CD14-positive monocyte (primary cell): ENCODE data around the gene XKR7. TPM values are rescaled to one million over a fixed set of nuclear protein-coding genes. Genes with fewer than 3 reads are reported as not detected.

Source experiments
- DNase-seq, 3 donors: peaks; one replicate each; pipeline ENCODE4 v3.0.0-alpha.2; 2011 to 2022
- H2AFZ ChIP-seq: 2 replicates; pipeline ENCODE4 v1.6.0; 2012; ENCODE audit warnings: mild to moderate bottlenecking, low read depth, low read length, inconsistent platforms; ENCODE audit not compliant: insufficient read depth, poor library complexity, severe bottlenecking
- H3K27ac ChIP-seq, 2 donors: 1 replicate in 1 of 2; 2 replicates in 1 of 2; pipeline ENCODE4 v1.5.1; 2012 to 2013; ENCODE audit warnings: low read length in 2 of 2, control low read depth in 1 of 2, inconsistent platforms in 1 of 2, low read depth in 1 of 2, mild to moderate bottlenecking in 1 of 2
- H3K27me3 ChIP-seq, 2 donors: one replicate each; pipeline versions ENCODE4 v1.6.0 to v1.6.1; 2011 to 2013; ENCODE audit warnings: low read length in 2 of 2; ENCODE audit not compliant: control insufficient read depth in 2 of 2, insufficient read depth in 2 of 2
- H3K36me3 ChIP-seq, 2 donors: replicated peaks in 1 of 2; 1 replicate in 1 of 2; 2 replicates in 1 of 2; pipeline versions ENCODE4 v1.5.1 to v1.6.1; 2012 to 2013; ENCODE audit warnings: low read length in 2 of 2, control low read depth in 1 of 2, inconsistent platforms in 1 of 2, mild to moderate bottlenecking in 1 of 2; ENCODE audit not compliant: insufficient read depth in 2 of 2, control insufficient read depth in 1 of 2
- H3K4me1 ChIP-seq, 2 donors: 1 replicate in 1 of 2; 2 replicates in 1 of 2; pipeline versions ENCODE4 v1.5.1 to v1.6.1; 2012 to 2013; ENCODE audit warnings: low read length in 2 of 2, control low read depth in 1 of 2, inconsistent platforms in 1 of 2, mild to moderate bottlenecking in 1 of 2, moderate library complexity in 1 of 2; ENCODE audit not compliant: insufficient read depth in 2 of 2, control insufficient read depth in 1 of 2
- H3K4me2 ChIP-seq: replicated peaks from 2 replicates; pipeline ENCODE3; 2012; ENCODE audit warnings: low read length, moderate library complexity, mild to moderate bottlenecking; ENCODE audit not compliant: poor library complexity, severe bottlenecking; ENCODE audit errors: extremely low read depth
- H3K4me3 ChIP-seq, 3 experiments: fragments of 200-600 bp in 1 of 3; sonication (generic) in 1 of 3; replicated peaks in 1 of 3; 1 replicate in 2 of 3; 2 replicates in 1 of 3; pipeline ENCODE4 v1.5.1; 2011 to 2013; ENCODE audit warnings: low read length in 3 of 3, mild to moderate bottlenecking in 3 of 3, control low read depth in 2 of 3, low read depth in 2 of 3, inconsistent platforms in 1 of 3, moderate library complexity in 1 of 3
- H3K79me2 ChIP-seq: 2 replicates; pipeline ENCODE4 v1.6.0; 2012; ENCODE audit warnings: mild to moderate bottlenecking, control low read depth, inconsistent platforms, low read length, moderate library complexity; ENCODE audit not compliant: insufficient read depth
- H3K9ac ChIP-seq: 2 replicates; pipeline ENCODE4 v1.6.0; 2017; ENCODE audit warnings: low read length, mild to moderate bottlenecking; ENCODE audit not compliant: insufficient read depth, poor library complexity, severe bottlenecking
- H3K9me3 ChIP-seq, 2 donors: replicated peaks in 1 of 2; 1 replicate in 1 of 2; 2 replicates in 1 of 2; pipeline versions ENCODE4 v1.5.1 to v1.6.1; 2012 to 2013; ENCODE audit warnings: low read length in 2 of 2, control low read depth in 1 of 2; ENCODE audit not compliant: control insufficient read depth in 1 of 2, insufficient read depth in 1 of 2
- H4K20me1 ChIP-seq: 2 replicates; pipeline ENCODE4 v1.6.0; 2012; ENCODE audit warnings: mild to moderate bottlenecking, low read length, control low read depth, moderate library complexity; ENCODE audit not compliant: insufficient read depth
- H3K27ac Mint-ChIP-seq, 7 donors: one replicate each; pipeline ENCODE4 v1.8.0; 2020; ENCODE audit warnings: mild to moderate bottlenecking in 7 of 7, mixed read lengths in 7 of 7, moderate library complexity in 6 of 7, inconsistent platforms in 2 of 7
- H3K27me3 Mint-ChIP-seq, 3 donors: one replicate each; pipeline ENCODE4 v1.8.0; 2021 to 2022; ENCODE audit warnings: low read depth in 3 of 3, mild to moderate bottlenecking in 3 of 3, mixed read lengths in 3 of 3, moderate library complexity in 3 of 3, inconsistent platforms in 1 of 3
- H3K36me3 Mint-ChIP-seq, 2 donors: one replicate each; pipeline ENCODE4 v1.8.0; 2020; ENCODE audit warnings: mixed read lengths in 2 of 2, inconsistent platforms in 1 of 2, mild to moderate bottlenecking in 1 of 2
- H3K4me1 Mint-ChIP-seq: one replicate; pipeline ENCODE4 v1.8.0; 2020; ENCODE audit warnings: mild to moderate bottlenecking, mixed read lengths
- H3K4me3 Mint-ChIP-seq, 2 donors: one replicate each; pipeline ENCODE4 v1.8.0; 2020; ENCODE audit warnings: mild to moderate bottlenecking in 2 of 2, mixed read lengths in 2 of 2, moderate library complexity in 1 of 2
- H3K9me3 Mint-ChIP-seq, 7 donors: one replicate each; pipeline ENCODE4 v1.8.0; 2020 to 2022; ENCODE audit warnings: mixed read lengths in 7 of 7, mild to moderate bottlenecking in 6 of 7, moderate library complexity in 6 of 7, inconsistent platforms in 2 of 7
- CTCF ChIP-seq: fragments of 200-600 bp; IDR thresholded peaks from one replicate; pipeline ENCODE4 v1.8.0; 2022; ENCODE audit warnings: antibody characterized with exemption, mild to moderate bottlenecking
- WGBS: methylation state at CpG from one replicate; pipeline ENCODE4 v1.1.5; 2013; ENCODE audit warnings: missing lambda C conversion rate; ENCODE audit not compliant: insufficient coverage; 5-methylcytosine and 5-hydroxymethylcytosine counted together
- intact Hi-C, 2 donors: fragments of 100-400 bp; cut with micrococcal nuclease; formaldehyde crosslinking; loops; one replicate each; pipeline versions ENCODE4 v1.15.0 to v1.15.1; 2023
- polyA plus RNA-seq, 3 donors: library from polyadenylated mRNA; depleted of rRNA in 1 of 3; unstranded in 2 of 3; stranded (reverse) in 1 of 3; fragments of 300-500 nt in 2 of 3; fragments of >200 nt in 1 of 3; fragmentation: Illumina TruSeq in 2 of 3; gene quantifications; 1 replicate in 2 of 3; 2 replicates in 1 of 3; pipeline ENCODE4 v1.2.3, GENCODE V29; 2012 to 2021

Gene XKR7
- polyA plus RNA-seq, 3 donors, result 0.02 to 0.43 TPM; not detected in 1

GRCh38 chr20:31968291-31969126, 558 bp downstream of the XKR7 start:
- Histone ChIP-seq H3K36me3 (no peaks in the 10 kb centered on the region), H3K27me3 (peaks cover 15 to 27% of the 10 kb centered on the region in 2 donors), H3K4me1 (peaks cover 8% of the 10 kb centered on the region in 2 donors), H3K4me3 (peak overlapping the region; percentile 28 to 69 (median 41)), H3K27ac (no peak overlapping the region), H3K79me2 (no peaks in the 10 kb centered on the region), H3K9ac (no peak overlapping the region), H3K4me2 (peak overlapping the region; percentile 77), H3K9me3 (no peaks in the 10 kb centered on the region), H4K20me1 (no peaks in the 10 kb centered on the region), H2AFZ (no peak overlapping the region)
- Mint-ChIP-seq H3K36me3 (no peaks in the 10 kb centered on the region), H3K4me3 (peak overlapping the region; percentile 85 to 97), H3K4me1 (peaks cover 12% of the 10 kb centered on the region), H3K27ac (no peak overlapping the region), H3K9me3 (peaks cover 0 to 4% (median 0%) of the 10 kb centered on the region in 7 donors), H3K27me3 (peaks cover 28 to 39% (median 32%) of the 10 kb centered on the region in 3 donors)
- no peak for TF ChIP-seq CTCF
- peak; percentile 62 to 65 (median 64) for DNase-seq
- intact Hi-C loops, result loop anchor here in 1 of 2 donors (10.0 kb wide), 1 partner anchor 126 kb away; no protein-coding TSS in a partner anchor
- 2% methylated on average over 42 of the region's 57 CpGs for WGBS

GRCh38 chr20:31969991-31970390, 2.0 kb downstream of the XKR7 start:
- no peak for TF ChIP-seq CTCF
- no peaks in the 10 kb centered on the region for H3K9me3 ChIP-seq
- intact Hi-C loops, result loop anchor here in 1 of 2 donors (10.0 kb wide), 1 partner anchor 125 kb away; no protein-coding TSS in a partner anchor

More at GRCh38 chr20:31969991-31970390, 2.0 kb downstream of the XKR7 start:
- H3K79me2 ChIP-seq, result no peaks in the 10 kb centered on the region
- peaks cover 8% of the 10 kb centered on the region in 2 donors for H3K4me1 ChIP-seq
- Mint-ChIP-seq H3K27ac (no peak overlapping the region), H3K4me3 (peak overlapping the region in 1 of 2 donors; percentile 78), H3K27me3 (peaks cover 27 to 36% (median 28%) of the 10 kb centered on the region in 3 donors), H3K36me3 (no peaks in the 10 kb centered on the region), H3K4me1 (peaks cover 12% of the 10 kb centered on the region), H3K9me3 (peaks cover 0 to 4% (median 0%) of the 10 kb centered on the region in 7 donors)
- no peak for DNase-seq
- no peak overlapping the region for H3K4me2 ChIP-seq
- peaks cover 15 to 27% of the 10 kb centered on the region in 2 donors for H3K27me3 ChIP-seq
- no peaks in the 10 kb centered on the region for H3K36me3 ChIP-seq
- no peak overlapping the region for H3K4me3 ChIP-seq
- H3K27ac ChIP-seq, result no peak overlapping the region
- H2AFZ ChIP-seq, result no peak overlapping the region
- WGBS, result no CpG with 5 or more reads among the region's 5 CpGs
- H4K20me1 ChIP-seq, result no peaks in the 10 kb centered on the region
- H3K9ac ChIP-seq, result no peak overlapping the region
